Kidney (tissue), 14 donors: Measurements from ENCODE around the gene ACTA2. TPM values are rescaled to one million over a fixed set of nuclear protein-coding genes. Genes with fewer than 3 reads are reported as not detected.

ENCODE experiments used
- DNase-seq, 5 donors: peaks; one replicate each; pipeline ENCODE4 v3.0.0-alpha.2; 2013 to 2020
- FAIRE-seq: peaks from 2 replicates; lab custom pipeline; 2012; peaks lifted over from hg19 to GRCh38; lab: Jason Lieb, UNC
- H3K27ac ChIP-seq, 2 donors: one replicate each; pipeline ENCODE4 v1.7.0; 2013; ENCODE audit warnings: low read depth in 2 of 2, low read length in 2 of 2, inconsistent platforms in 1 of 2
- H3K27me3 ChIP-seq: one replicate; pipeline ENCODE4 v1.7.1; 2013; ENCODE audit warnings: low read length, inconsistent platforms; ENCODE audit not compliant: control insufficient read depth, insufficient read depth
- H3K36me3 ChIP-seq, 3 donors: one replicate each; pipeline versions ENCODE4 v1.7.0 to v1.7.1; 2013; ENCODE audit warnings: low read length in 3 of 3, control low read depth in 1 of 3, inconsistent platforms in 1 of 3; ENCODE audit not compliant: insufficient read depth in 3 of 3, control insufficient read depth in 2 of 3
- H3K4me1 ChIP-seq, 3 donors: one replicate each; pipeline versions ENCODE4 v1.7.0 to v1.7.1; 2013; ENCODE audit warnings: low read length in 3 of 3, inconsistent platforms in 1 of 3, low read depth in 1 of 3; ENCODE audit not compliant: control insufficient read depth in 2 of 3, insufficient read depth in 2 of 3
- H3K4me3 ChIP-seq, 3 donors: one replicate each; pipeline versions ENCODE4 v1.7.0 to v1.8.1; 2013; ENCODE audit warnings: low read length in 3 of 3, control low read depth in 1 of 3, inconsistent platforms in 1 of 3
- H3K9ac ChIP-seq, 3 donors: one replicate each; pipeline versions ENCODE4 v1.7.0 to v1.7.1; 2013; ENCODE audit warnings: low read length in 3 of 3, control low read depth in 1 of 3, inconsistent platforms in 1 of 3
- H3K9me3 ChIP-seq, 3 donors: one replicate each; pipeline versions ENCODE4 v1.7.0 to v1.7.1; 2013; ENCODE audit warnings: low read length in 3 of 3, control low read depth in 1 of 3, inconsistent platforms in 1 of 3; ENCODE audit not compliant: control insufficient read depth in 2 of 3, insufficient read depth in 1 of 3
- intact Hi-C: fragments of 100-400 bp; cut with DNase I; formaldehyde crosslinking; loops from one replicate; pipeline ENCODE4 v1.11.1; 2022
- polyA plus RNA-seq: library from polyadenylated mRNA; stranded (reverse); fragments of 350-450 nt; fragmentation: Illumina TruSeq; extraction: RNeasy Lipid Tissue Mini Kit (QIAGEN cat#74804); gene quantifications from one replicate; pipeline ENCODE4 v1.2.3, GENCODE V29; 2014; ENCODE audit warnings: low read depth, low replicate concordance; ENCODE audit not compliant: insufficient read depth
- total RNA-seq: library from RNA; stranded (reverse); fragmentation: NEBNext Ultra II Directional; extraction: Animal tissue kit (Norgen Biotek cat#: 25700); gene quantifications from one replicate; pipeline ENCODE4 v1.2.1, GENCODE V29; 2021
- TF ChIP-seq, protein P1 (sequence below): IDR thresholded peaks from 3 replicates; pipeline ENCODE4 v1.5.1; 2012; ENCODE audit warnings: mild to moderate bottlenecking, moderate library complexity, borderline replicate concordance; ENCODE audit not compliant: insufficient read depth; ENCODE audit errors: extremely low read depth
- donor health status: control.
- donor health status: control.
- donor health status: control.
- donor health status: control.
- donor health status: control.
- donor health status: DM: yes; HTN: yes; CAD: no.
- donor health status: Normal renal cell carcinoma (clear cell type).

The ACTA2 gene
- total and polyA plus RNA-seq, 2 donors from 2014 or later, result 378 to 471 TPM

DNA sequence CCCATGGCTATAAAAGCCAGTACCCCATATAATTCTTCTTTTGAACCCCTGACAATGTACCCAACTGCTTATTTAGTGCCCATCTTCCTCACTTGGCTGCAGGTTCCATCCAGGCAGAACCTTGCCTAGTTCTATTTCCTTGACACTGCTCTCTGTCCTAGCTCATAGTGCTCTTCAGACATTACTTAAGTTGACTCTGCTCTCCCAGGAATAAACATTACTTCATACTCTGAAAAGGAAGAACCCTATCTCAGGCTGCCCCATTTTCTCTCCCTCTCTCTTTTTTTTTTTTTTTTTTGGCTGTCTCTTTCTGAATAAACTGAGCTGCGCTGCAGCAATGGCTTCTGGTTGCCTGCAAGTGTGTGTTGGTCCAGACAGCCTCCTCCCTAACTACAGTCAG lies 21.0 kb downstream of the ACTA2 start:
- H3K27me3 ChIP-seq, result no peaks in the 10 kb centered on the region
- no peak for FAIRE-seq

DNA sequence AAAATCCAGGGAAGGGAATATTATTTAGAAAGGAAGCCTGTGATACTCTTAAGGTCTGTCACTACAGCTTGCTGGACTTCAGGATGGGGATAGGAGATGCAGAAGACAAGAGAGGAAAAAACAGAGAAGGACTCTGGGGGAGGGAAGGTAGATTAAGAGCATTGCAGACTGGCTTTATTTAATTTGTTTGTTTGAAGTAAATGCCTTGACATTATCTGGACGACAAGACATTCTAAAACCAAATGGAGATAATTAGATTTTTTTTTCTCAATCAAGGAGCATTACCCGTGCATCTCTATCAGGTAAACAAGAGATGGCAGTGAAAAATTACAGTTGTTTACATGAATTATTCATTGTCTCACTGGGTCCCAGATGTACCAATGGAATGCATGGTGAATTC lies 24.3 kb downstream of the ACTA2 start:
- no peaks in the 10 kb centered on the region for H3K27me3 ChIP-seq
- TF ChIP-seq, protein P1, sequence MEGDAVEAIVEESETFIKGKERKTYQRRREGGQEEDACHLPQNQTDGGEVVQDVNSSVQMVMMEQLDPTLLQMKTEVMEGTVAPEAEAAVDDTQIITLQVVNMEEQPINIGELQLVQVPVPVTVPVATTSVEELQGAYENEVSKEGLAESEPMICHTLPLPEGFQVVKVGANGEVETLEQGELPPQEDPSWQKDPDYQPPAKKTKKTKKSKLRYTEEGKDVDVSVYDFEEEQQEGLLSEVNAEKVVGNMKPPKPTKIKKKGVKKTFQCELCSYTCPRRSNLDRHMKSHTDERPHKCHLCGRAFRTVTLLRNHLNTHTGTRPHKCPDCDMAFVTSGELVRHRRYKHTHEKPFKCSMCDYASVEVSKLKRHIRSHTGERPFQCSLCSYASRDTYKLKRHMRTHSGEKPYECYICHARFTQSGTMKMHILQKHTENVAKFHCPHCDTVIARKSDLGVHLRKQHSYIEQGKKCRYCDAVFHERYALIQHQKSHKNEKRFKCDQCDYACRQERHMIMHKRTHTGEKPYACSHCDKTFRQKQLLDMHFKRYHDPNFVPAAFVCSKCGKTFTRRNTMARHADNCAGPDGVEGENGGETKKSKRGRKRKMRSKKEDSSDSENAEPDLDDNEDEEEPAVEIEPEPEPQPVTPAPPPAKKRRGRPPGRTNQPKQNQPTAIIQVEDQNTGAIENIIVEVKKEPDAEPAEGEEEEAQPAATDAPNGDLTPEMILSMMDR, result no peak
- H3K9ac ChIP-seq, result no peak overlapping the region
- peaks cover 0 to 2% (median 0%) of the 10 kb centered on the region in 3 donors for H3K4me1 ChIP-seq
- H3K4me3 ChIP-seq, result no peak overlapping the region
- H3K36me3 ChIP-seq, result no peaks in the 10 kb centered on the region
- intact Hi-C loops, result no loop called here
- H3K9me3 ChIP-seq, result no peaks in the 10 kb centered on the region
- DNase-seq (no peak), FAIRE-seq (no peak)
- H3K27ac ChIP-seq, result no peak overlapping the region

More for the DNA sequence above, 21.0 kb downstream of the ACTA2 start:
- DNase-seq, result no peak
- Histone ChIP-seq H3K27ac (no peak overlapping the region), H3K4me1 (peaks cover 0 to 11% (median 8%) of the 10 kb centered on the region in 3 donors), H3K9ac (no peak overlapping the region), H3K9me3 (no peaks in the 10 kb centered on the region), H3K4me3 (no peak overlapping the region), H3K36me3 (no peaks in the 10 kb centered on the region)
- intact Hi-C loops, result loop anchor here (5.0 kb wide), 1 partner anchor 99 kb away; no protein-coding TSS in a partner anchor
- TF ChIP-seq, protein P1, result no peak

DNA sequence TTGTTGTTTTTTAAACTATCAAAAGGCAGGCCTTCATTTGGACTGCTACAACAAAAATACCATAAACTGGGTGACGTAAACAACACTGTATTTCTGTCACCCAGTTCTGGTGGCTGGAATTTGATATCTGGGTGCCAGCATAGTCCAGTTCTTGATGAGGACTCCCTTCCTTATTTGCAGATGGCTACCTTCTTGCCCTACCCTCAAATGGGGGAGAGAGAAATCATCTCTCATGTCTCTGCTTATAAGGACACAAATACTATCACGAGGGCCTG lies 25.2 kb downstream of the ACTA2 start:
- intact Hi-C loops, result no loop called here
- Histone ChIP-seq H3K4me1 (peaks cover 0 to under 1% (median 0%) of the 10 kb centered on the region in 3 donors), H3K4me3 (no peak overlapping the region), H3K9ac (no peak overlapping the region), H3K27ac (no peak overlapping the region), H3K27me3 (no peaks in the 10 kb centered on the region), H3K36me3 (no peaks in the 10 kb centered on the region), H3K9me3 (no peaks in the 10 kb centered on the region)
- DNase-seq, result no peak
- no peak for FAIRE-seq
- TF ChIP-seq, protein P1, result no peak

DNA sequence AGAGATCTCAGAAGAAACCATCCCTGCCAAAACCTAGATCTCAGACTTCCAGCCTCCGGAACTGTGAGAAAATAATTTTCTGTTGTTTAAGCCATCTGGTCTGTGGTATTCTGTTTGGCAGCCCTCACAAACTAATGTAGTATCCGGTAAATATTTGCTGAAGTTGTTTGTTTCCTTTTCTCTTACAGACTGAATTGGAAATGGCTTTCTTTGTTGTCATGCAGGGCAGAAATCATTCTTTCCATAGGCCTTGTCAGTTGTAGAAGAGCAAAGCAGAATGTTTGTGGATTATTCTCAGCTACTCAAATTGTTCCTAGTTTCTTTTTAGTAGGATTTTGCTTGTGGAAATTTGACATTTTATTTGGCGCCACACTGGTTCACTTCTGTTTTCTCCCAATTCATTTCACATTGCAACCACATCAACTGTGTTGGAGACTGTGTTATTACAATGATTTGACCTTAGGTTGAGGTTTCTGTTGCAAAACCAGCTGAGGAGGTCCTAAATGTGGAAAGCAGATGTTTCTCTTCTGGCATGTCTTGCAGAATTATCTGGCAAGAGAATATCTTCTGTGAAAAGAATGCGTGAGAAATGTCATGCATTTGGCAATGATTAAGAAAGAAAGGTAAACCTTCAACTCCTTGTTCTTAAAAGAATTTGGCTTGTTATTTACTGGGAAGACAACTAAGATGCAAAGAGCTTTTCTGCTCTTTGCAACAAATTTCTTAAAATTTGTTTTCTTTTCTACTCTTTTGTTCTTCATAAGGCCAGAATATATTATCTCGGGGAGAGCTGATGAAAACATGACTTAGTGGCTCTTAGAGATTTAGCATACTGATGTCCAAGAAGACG lies 25.8 kb downstream of the ACTA2 start:
- no peak for FAIRE-seq
- Histone ChIP-seq H3K27ac (no peak overlapping the region), H3K9me3 (no peaks in the 10 kb centered on the region), H3K4me1 (no peaks in the 10 kb centered on the region), H3K9ac (no peak overlapping the region), H3K36me3 (no peaks in the 10 kb centered on the region), H3K27me3 (no peaks in the 10 kb centered on the region), H3K4me3 (no peak overlapping the region)
- TF ChIP-seq, protein P1, result no peak
- DNase-seq, result peak in 2 of 5 donors; percentile 48 to 61
- intact Hi-C loops, result no loop called here
